Measurements from ENCODE around the gene POLD1.

DNA sequence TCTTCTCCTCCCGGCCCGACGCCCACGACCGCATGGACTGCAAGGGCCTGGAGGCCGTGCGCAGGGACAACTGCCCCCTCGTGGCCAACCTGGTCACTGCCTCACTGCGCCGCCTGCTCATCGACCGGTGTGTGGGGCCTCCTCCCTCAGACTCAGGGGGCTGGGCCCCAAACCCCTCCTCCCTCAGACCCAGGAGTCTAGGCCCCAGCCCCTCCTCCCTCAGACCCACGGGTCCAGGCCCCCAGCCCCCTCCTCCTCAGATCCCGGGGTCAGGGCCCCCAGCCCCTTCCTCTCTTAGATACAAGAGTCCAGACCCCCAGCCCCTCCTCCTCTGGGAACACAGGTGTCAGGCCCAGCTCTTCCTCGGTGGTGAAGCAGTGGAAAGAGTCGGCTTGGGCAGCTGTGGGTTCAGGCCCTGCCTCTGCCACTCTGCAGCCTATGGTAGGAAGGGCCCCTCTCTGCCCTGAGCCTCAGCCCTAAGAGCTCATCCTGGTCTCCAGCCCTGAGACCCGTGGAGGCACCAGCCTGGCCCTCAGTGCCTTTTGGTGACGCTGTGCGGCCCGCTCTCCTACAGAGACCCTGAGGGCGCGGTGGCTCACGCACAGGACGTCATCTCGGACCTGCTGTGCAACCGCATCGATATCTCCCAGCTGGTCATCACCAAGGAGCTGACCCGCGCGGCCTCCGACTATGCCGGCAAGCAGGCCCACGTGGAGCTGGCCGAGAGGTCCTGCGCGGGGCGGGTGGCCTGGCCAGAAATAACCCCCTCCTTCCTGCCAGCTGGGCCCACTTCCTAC, 30.9 kb downstream of the POLD1 start:
- TF ChIP-seq, protein P1, sequence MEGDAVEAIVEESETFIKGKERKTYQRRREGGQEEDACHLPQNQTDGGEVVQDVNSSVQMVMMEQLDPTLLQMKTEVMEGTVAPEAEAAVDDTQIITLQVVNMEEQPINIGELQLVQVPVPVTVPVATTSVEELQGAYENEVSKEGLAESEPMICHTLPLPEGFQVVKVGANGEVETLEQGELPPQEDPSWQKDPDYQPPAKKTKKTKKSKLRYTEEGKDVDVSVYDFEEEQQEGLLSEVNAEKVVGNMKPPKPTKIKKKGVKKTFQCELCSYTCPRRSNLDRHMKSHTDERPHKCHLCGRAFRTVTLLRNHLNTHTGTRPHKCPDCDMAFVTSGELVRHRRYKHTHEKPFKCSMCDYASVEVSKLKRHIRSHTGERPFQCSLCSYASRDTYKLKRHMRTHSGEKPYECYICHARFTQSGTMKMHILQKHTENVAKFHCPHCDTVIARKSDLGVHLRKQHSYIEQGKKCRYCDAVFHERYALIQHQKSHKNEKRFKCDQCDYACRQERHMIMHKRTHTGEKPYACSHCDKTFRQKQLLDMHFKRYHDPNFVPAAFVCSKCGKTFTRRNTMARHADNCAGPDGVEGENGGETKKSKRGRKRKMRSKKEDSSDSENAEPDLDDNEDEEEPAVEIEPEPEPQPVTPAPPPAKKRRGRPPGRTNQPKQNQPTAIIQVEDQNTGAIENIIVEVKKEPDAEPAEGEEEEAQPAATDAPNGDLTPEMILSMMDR (IDR thresholded peaks at IDR 0.05): peak; percentile 77
- TF ChIP-seq, protein P2, sequence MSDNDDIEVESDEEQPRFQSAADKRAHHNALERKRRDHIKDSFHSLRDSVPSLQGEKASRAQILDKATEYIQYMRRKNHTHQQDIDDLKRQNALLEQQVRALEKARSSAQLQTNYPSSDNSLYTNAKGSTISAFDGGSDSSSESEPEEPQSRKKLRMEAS (IDR thresholded peaks at IDR 0.05; ENCODE audit: low read depth): peak; percentile 42; the same call in 1 of the 2 replicates
- no peak for TF ChIP-seq TAF1 (IDR thresholded peaks at IDR 0.05; ENCODE audit: borderline replicate concordance, low read depth, low read length)
- peak; percentile 58 for TF ChIP-seq RAD21 (IDR thresholded peaks at IDR 0.05; ENCODE audit: low read length)
- no peak for TF ChIP-seq GABPA (IDR thresholded peaks at IDR 0.05; ENCODE audit: low read depth)
- TF ChIP-seq, protein P3, sequence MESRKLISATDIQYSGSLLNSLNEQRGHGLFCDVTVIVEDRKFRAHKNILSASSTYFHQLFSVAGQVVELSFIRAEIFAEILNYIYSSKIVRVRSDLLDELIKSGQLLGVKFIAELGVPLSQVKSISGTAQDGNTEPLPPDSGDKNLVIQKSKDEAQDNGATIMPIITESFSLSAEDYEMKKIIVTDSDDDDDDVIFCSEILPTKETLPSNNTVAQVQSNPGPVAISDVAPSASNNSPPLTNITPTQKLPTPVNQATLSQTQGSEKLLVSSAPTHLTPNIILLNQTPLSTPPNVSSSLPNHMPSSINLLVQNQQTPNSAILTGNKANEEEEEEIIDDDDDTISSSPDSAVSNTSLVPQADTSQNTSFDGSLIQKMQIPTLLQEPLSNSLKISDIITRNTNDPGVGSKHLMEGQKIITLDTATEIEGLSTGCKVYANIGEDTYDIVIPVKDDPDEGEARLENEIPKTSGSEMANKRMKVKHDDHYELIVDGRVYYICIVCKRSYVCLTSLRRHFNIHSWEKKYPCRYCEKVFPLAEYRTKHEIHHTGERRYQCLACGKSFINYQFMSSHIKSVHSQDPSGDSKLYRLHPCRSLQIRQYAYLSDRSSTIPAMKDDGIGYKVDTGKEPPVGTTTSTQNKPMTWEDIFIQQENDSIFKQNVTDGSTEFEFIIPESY (IDR thresholded peaks at IDR 0.05; ENCODE audit: borderline replicate concordance, low read depth): no peak
- TF ChIP-seq, protein P4, sequence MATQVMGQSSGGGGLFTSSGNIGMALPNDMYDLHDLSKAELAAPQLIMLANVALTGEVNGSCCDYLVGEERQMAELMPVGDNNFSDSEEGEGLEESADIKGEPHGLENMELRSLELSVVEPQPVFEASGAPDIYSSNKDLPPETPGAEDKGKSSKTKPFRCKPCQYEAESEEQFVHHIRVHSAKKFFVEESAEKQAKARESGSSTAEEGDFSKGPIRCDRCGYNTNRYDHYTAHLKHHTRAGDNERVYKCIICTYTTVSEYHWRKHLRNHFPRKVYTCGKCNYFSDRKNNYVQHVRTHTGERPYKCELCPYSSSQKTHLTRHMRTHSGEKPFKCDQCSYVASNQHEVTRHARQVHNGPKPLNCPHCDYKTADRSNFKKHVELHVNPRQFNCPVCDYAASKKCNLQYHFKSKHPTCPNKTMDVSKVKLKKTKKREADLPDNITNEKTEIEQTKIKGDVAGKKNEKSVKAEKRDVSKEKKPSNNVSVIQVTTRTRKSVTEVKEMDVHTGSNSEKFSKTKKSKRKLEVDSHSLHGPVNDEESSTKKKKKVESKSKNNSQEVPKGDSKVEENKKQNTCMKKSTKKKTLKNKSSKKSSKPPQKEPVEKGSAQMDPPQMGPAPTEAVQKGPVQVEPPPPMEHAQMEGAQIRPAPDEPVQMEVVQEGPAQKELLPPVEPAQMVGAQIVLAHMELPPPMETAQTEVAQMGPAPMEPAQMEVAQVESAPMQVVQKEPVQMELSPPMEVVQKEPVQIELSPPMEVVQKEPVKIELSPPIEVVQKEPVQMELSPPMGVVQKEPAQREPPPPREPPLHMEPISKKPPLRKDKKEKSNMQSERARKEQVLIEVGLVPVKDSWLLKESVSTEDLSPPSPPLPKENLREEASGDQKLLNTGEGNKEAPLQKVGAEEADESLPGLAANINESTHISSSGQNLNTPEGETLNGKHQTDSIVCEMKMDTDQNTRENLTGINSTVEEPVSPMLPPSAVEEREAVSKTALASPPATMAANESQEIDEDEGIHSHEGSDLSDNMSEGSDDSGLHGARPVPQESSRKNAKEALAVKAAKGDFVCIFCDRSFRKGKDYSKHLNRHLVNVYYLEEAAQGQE (IDR thresholded peaks at IDR 0.05; ENCODE audit: low read depth, low read length): no peak

Measured in SK-N-SH (cell line).